Activated naive CD4-positive, alpha-beta T cell (primary cell): ENCODE results near the gene DLEC1.

Experiments used
- DNase-seq, 4 experiments: peaks; one replicate each; lab custom pipeline; 2025; lab: John Stamatoyannopoulos, UW

The DLEC1 gene, protein sequence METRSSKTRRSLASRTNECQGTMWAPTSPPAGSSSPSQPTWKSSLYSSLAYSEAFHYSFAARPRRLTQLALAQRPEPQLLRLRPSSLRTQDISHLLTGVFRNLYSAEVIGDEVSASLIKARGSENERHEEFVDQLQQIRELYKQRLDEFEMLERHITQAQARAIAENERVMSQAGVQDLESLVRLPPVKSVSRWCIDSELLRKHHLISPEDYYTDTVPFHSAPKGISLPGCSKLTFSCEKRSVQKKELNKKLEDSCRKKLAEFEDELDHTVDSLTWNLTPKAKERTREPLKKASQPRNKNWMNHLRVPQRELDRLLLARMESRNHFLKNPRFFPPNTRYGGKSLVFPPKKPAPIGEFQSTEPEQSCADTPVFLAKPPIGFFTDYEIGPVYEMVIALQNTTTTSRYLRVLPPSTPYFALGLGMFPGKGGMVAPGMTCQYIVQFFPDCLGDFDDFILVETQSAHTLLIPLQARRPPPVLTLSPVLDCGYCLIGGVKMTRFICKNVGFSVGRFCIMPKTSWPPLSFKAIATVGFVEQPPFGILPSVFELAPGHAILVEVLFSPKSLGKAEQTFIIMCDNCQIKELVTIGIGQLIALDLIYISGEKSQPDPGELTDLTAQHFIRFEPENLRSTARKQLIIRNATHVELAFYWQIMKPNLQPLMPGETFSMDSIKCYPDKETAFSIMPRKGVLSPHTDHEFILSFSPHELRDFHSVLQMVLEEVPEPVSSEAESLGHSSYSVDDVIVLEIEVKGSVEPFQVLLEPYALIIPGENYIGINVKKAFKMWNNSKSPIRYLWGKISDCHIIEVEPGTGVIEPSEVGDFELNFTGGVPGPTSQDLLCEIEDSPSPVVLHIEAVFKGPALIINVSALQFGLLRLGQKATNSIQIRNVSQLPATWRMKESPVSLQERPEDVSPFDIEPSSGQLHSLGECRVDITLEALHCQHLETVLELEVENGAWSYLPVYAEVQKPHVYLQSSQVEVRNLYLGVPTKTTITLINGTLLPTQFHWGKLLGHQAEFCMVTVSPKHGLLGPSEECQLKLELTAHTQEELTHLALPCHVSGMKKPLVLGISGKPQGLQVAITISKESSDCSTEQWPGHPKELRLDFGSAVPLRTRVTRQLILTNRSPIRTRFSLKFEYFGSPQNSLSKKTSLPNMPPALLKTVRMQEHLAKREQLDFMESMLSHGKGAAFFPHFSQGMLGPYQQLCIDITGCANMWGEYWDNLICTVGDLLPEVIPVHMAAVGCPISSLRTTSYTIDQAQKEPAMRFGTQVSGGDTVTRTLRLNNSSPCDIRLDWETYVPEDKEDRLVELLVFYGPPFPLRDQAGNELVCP (N-terminal part only)

DNA sequence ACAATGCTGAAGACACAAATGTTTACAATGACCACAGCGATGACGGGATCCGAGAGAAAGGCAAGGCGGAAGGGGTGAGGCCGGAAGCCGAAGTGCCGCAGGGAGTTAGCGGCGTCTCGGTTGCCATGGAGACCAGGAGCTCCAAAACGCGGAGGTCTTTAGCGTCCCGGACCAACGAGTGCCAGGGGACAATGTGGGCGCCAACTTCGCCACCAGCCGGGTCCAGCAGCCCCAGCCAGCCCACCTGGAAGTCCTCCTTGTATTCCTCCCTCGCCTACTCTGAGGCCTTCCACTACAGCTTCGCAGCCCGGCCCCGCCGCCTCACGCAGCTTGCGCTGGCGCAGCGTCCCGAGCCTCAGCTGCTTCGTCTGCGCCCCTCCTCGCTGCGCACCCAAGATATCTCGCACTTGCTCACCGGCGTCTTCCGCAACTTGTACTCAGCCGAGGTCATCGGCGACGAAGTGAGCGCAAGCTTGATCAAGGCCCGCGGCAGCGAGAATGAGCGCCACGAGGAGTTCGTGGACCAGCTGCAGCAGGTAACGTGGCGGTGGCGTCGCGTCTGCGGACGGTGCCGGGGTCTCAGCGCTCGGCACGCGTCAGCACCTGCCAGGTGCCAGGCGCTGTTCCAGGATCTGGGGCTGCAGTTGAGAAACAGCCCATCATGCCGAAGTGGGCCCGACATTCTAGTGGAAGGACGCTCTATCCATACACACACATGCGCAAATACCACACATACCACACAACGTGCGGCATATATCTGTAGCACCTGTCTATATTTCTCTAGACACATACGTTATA, at the start of gene DLEC1:
TSS of gene DLEC1 (plus strand) at position 108 of the 798 bp plus-strand sequence. CDS start at position 126, 18 bp downstream.
- peak in 2 of 4 experiments; percentile 61 to 65 for DNase-seq

DNA sequence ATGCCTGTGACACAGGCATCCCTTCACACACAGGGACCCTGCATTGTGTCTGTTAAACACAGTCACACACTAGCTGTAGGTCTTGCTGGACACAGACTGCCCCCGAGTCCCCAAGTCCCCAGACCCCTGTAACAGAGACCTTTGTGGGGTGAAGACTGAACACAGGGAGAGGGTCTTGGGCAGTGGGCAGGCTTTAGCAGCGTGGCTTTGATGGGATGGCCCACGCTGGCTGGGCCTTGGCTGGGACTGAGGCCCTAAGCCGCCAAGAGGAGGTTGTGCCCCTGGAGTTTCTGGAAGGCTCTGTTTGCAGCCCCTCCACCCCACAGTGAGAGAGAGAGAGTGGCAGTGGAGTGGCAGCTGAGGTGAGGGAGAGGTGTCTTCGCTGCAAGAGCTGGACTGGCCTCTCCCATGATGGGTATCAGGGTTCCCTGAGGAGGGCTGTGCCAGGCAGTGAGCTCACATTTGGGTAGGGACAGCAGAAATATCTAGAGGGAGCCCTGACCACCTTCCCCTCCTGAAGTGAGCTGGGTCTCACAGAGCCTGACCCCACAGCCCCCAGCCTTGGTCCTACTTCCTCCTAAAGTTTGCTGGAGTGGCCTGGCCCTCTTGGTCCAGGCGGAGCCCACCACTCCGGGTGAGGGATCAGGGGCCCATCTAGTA, 49.1 kb upstream of the DLEC1 start:
- no peak for DNase-seq

DNA sequence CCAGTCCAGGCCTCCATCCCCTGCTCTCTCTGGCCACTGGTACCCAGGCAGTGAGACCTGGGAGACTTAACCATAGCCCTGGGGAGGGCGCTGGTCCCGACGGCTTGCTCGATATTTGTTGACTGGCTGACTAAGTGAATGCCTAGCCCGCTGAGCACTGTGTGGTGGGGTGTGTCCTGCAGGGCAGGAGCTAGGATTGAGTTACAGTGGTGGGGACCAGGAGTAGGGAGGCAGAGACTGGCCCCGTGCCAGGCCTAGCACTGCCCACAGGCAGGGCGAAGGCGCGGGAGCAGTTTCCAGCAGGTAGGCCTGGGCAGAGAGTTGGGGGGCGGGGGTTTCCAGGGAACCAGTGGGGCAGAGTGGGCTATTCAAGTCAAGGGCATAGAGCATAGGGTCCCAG, 48.5 kb upstream of the DLEC1 start, which contains the start of gene VILL:
TSS of gene VILL (plus strand) at position 260 of the 400 bp plus-strand sequence. CDS start 2,887 bp downstream, outside the sequence.
- DNase-seq = no peak

- DNase-seq = no peak
These were observed 47.9 kb upstream of the DLEC1 start for GRCh38 chr3:37991109-37991508.

- no peak for DNase-seq
These were observed 47.2 kb upstream of the DLEC1 start for GRCh38 chr3:37991823-37992222.

DNA sequence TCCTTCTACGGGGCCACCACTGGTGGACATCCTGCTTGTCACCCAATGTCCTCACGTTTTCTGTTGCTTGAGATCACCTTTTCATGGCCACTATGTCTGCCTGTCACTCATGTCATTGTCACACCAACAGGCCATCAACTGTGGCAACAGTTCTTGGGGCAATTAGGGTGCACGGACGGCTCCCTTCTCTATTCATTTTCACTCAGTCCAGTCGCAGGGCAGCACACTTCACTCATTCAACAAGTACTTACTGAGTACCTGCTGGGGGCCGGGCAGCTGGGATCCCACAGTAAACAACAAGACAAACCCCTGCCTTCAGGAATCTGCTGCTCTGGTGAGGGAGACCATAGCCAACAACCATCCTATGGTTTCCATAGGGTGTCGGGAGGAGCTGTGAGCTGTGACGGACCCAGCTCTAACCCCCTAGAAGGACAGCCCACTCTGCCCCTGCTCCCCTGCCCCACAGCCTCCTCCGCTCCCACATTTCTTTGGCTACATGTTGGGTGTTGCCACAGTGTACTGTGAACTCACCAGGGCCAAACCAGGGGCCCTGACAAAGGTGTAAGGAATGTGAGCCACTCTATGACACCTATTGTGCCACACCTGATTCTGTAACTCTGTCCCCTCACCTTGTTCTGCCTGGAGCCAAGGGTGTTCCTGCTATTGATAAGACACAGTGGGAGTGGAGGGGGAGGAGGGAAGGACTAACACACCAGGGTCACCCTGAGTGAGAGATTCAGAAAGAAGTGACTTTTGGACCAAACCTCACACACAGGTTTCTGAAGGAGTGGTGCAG, 46.5 kb upstream of the DLEC1 start:
- no peak for DNase-seq

GRCh38 chr3:37993067-37993455, 45.9 kb upstream of the DLEC1 start:
- no peak for DNase-seq

DNA sequence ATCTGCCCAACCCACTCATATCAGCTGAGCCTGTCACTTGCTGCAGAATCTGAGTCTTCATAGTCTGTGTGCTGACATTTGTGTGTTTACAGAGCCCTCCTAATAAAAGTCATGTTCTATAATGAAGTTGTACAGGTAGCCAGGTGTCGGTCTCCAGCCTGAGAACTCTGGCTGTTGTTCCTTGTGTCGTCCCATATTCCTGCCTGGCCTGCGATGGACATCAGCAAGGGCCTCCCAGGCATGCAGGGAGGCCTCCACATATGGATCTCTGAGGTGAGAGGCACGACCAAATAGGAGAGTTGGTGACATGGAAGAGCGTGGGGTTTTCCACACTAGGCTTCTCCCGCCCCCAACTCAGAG, 45.6 kb upstream of the DLEC1 start:
- DNase-seq = no peak

DNA sequence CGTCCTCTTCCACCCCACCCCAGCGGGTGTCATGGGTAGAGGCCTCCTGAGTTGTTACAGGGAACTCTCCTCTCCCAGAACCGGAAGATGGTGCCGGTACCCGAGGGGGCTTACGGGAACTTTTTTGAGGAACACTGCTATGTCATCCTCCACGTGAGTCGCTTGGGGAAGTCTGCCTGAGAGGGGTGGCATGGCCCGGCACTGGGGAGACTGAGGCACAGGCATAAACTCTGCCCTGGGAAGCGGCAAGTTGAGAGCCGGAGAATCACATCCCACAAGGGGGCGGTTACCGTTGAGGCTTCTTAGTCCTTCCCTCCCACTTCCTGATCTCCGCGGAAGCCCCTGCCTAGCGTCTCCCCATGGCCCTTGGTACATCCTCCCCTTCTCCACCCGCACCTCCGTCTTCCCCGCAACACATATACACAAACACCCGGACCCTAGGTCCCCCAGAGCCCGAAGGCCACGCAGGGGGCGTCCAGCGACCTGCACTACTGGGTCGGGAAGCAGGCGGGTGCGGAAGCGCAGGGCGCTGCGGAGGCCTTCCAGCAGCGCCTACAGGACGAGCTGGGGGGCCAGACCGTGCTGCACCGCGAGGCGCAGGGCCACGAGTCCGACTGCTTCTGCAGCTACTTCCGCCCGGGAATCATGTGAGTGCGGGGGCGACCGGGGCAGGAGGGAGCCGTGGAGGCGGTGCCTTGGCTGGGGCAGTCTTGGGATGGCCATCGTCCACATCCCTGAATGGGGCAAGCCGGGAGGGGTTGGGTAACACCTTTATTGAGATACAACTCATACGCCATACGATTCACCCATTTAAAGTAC, 45.0 kb upstream of the DLEC1 start:
- peak; percentile 33 to 49 (median 42) for DNase-seq

GRCh38 chr3:37994639-37994972, 44.4 kb upstream of the DLEC1 start:
- no peak for DNase-seq

DNA sequence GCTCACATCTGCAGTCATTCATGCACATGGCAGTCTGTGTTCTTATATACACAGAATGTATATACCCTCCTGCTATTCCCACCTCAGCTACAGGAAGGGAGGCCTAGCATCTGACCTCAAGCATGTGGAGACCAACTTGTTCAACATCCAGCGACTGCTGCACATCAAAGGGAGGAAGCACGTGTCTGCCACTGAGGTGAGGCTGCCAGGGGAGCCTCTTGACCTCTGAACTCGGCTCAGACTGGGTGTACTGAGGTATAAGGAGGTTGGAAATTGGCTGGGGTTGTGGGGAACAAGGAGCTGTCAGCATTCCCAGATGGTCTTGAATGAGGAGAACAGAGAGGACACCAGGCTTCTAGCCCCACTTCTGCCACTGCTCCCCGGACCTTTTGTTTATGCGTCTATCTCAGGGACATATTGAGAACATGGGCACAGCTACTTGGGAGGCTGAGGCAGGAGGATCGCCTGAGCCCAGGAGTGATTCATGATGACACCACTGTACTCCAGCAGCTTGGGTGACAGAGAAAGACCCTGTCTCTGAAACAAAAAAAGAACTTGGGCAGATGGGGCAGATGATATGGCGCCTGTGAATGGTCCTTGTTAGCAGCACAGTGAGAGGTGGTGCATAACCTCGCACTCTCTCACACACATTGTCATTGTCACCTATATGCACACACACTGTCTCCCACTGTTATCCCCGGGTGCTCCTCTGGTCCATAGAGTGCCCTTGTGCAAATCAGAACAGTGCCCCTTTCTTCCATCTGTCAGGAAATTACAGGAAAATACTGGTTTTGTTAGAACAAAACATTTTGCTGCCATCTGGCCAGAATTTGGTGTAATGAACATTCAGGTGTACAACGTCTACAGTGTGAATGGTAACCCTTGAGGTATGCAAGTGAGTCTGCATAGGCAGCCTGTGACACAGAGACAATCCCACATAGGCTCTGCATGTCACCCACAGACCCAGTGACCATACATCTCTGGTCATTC, 43.1 kb upstream of the DLEC1 start:
- DNase-seq = no peak

- DNase-seq = peak; percentile 25 to 74 (median 60)
These were observed 42.2 kb upstream of the DLEC1 start for GRCh38 chr3:37996785-37997301.

DNA sequence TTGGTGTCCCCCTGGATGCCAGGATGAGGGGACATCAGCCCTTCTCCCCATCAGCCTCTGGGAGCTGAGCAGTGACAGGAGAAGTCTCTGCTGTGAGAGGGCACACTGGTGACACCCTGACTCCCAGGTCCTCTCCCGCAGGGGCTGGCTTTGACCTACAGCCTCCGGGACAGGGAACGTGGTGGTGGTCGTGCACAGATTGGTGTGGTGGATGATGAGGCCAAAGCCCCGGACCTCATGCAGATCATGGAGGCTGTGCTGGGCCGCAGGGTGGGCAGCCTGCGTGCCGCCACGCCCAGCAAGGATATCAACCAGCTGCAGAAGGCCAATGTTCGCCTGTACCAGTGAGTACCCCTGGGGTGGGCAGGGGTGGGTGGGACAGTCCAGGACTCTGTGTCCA, 41.7 kb upstream of the DLEC1 start:
- DNase-seq = no peak

GRCh38 chr3:37997791-37998370, 41.1 kb upstream of the DLEC1 start:
- no peak for DNase-seq

DNA sequence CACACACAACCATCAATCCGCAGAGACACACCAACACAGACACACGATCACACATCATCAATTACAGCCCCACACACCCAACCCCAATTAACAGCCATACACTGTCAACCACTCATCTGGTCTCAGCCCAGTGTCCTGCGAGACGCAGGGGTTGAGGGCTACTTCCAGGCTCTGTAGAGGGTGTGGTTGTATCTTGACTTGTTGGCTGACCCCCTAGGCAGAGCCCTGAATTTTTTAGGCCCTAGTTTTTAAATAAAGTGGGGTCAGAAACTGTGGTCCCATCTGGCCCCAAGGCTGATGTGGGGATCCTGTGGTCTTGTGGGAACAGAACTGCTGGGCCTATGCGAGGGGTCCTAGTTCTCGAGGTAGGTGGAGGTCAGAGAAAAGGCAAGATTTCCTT, 39.2 kb upstream of the DLEC1 start:
- no peak for DNase-seq

GRCh38 chr3:38000242-38000916, 38.6 kb upstream of the DLEC1 start:
- DNase-seq = no peak
